Liver (tissue), 3 donors: Measurements from ENCODE around the gene GABBR2.

Experiments
- EGR1 ChIP-seq, 2 donors: IDR thresholded peaks; 2 replicates each; pipeline ENCODE4 v1.6.1; 2016 to 2018; ENCODE audit warnings: antibody characterized with exemption in 2 of 2, low read depth in 2 of 2
- FOXA1 ChIP-seq: IDR thresholded peaks from 2 replicates; pipeline ENCODE4 v1.6.1; 2016; ENCODE audit warnings: antibody characterized with exemption
- HNF4A ChIP-seq, 2 donors: conservative IDR thresholded peaks; 2 replicates each; pipeline ENCODE4 v1.6.1; 2016; ENCODE audit warnings: antibody characterized with exemption in 2 of 2, mild to moderate bottlenecking in 2 of 2
- JUND ChIP-seq, 2 donors: IDR thresholded peaks; 2 replicates each; pipeline ENCODE4 v1.6.1; 2016; ENCODE audit warnings: antibody characterized with exemption in 2 of 2
- RAD21 ChIP-seq, 2 donors: IDR thresholded peaks; 2 replicates each; pipeline ENCODE4 v1.6.1; 2016; ENCODE audit warnings: antibody characterized with exemption in 2 of 2, mild to moderate bottlenecking in 2 of 2
- TAF1 ChIP-seq: conservative IDR thresholded peaks from 2 replicates; pipeline ENCODE4 v1.6.1; 2016; ENCODE audit warnings: antibody characterized with exemption, mild to moderate bottlenecking
- YY1 ChIP-seq: IDR thresholded peaks from 2 replicates; pipeline ENCODE4 v1.6.1; 2016; ENCODE audit warnings: antibody characterized with exemption, mild to moderate bottlenecking
- TF ChIP-seq, protein P1 (sequence below): fragments of 150-350 bp; IDR thresholded peaks from 2 replicates; pipeline ENCODE4 v1.5.1; 2017; ENCODE audit warnings: improper control_type of control experiment, low read depth, low read length; ENCODE audit not compliant: missing input control
- TF ChIP-seq, protein P2 (sequence below): IDR thresholded peaks from 2 replicates; pipeline ENCODE4 v1.6.1; 2016; ENCODE audit warnings: antibody characterized with exemption
- TF ChIP-seq, protein P3 (sequence below): IDR thresholded peaks from 2 replicates; pipeline ENCODE4 v1.6.1; 2016; ENCODE audit warnings: antibody characterized with exemption, mild to moderate bottlenecking
- TF ChIP-seq, protein P4 (sequence below): IDR thresholded peaks from 2 replicates; pipeline ENCODE4 v1.6.1; 2016; ENCODE audit warnings: antibody characterized with exemption
- donor health status: healthy.
- donor health status: healthy.

DNA sequence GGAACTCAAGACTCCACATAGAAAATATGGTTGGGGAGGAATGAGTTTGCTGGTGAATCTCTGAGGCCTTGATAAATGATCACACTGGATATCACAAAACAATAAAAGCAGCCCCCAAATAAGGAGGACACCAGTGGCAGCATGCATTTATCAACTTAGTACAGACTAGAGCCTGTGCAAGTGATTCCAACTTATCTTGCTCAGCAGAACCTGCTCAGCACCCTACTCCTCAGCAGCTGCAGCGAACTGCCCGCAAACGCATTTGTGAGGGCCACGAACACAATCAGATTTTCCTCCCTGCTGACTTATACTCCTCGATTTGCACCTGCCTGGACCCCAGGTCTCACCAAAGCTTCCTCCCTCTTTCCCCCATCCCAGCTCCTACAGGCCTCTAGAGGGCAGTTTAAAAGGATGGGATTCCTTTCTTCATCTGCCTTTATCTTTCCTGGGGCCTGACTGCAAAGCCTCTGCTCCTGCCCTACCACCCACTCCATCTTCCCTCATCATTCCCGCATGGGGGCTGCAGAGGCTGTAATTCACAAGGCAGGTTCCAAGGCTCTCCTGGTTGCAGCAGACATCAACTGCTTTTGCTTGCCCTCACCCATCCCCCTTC, 46.4 kb upstream of the GABBR2 start:
- no peak for TF ChIP-seq FOXA1
- no peak for TF ChIP-seq JUND (IDR thresholded peaks at IDR 0.05)
- TF ChIP-seq, protein P1, sequence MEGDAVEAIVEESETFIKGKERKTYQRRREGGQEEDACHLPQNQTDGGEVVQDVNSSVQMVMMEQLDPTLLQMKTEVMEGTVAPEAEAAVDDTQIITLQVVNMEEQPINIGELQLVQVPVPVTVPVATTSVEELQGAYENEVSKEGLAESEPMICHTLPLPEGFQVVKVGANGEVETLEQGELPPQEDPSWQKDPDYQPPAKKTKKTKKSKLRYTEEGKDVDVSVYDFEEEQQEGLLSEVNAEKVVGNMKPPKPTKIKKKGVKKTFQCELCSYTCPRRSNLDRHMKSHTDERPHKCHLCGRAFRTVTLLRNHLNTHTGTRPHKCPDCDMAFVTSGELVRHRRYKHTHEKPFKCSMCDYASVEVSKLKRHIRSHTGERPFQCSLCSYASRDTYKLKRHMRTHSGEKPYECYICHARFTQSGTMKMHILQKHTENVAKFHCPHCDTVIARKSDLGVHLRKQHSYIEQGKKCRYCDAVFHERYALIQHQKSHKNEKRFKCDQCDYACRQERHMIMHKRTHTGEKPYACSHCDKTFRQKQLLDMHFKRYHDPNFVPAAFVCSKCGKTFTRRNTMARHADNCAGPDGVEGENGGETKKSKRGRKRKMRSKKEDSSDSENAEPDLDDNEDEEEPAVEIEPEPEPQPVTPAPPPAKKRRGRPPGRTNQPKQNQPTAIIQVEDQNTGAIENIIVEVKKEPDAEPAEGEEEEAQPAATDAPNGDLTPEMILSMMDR: no peak
- TF ChIP-seq YY1: no peak
- TF ChIP-seq, protein P2, sequence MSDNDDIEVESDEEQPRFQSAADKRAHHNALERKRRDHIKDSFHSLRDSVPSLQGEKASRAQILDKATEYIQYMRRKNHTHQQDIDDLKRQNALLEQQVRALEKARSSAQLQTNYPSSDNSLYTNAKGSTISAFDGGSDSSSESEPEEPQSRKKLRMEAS: no peak
- TF ChIP-seq, protein P3, sequence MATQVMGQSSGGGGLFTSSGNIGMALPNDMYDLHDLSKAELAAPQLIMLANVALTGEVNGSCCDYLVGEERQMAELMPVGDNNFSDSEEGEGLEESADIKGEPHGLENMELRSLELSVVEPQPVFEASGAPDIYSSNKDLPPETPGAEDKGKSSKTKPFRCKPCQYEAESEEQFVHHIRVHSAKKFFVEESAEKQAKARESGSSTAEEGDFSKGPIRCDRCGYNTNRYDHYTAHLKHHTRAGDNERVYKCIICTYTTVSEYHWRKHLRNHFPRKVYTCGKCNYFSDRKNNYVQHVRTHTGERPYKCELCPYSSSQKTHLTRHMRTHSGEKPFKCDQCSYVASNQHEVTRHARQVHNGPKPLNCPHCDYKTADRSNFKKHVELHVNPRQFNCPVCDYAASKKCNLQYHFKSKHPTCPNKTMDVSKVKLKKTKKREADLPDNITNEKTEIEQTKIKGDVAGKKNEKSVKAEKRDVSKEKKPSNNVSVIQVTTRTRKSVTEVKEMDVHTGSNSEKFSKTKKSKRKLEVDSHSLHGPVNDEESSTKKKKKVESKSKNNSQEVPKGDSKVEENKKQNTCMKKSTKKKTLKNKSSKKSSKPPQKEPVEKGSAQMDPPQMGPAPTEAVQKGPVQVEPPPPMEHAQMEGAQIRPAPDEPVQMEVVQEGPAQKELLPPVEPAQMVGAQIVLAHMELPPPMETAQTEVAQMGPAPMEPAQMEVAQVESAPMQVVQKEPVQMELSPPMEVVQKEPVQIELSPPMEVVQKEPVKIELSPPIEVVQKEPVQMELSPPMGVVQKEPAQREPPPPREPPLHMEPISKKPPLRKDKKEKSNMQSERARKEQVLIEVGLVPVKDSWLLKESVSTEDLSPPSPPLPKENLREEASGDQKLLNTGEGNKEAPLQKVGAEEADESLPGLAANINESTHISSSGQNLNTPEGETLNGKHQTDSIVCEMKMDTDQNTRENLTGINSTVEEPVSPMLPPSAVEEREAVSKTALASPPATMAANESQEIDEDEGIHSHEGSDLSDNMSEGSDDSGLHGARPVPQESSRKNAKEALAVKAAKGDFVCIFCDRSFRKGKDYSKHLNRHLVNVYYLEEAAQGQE: no peak
- no peak for TF ChIP-seq EGR1 (IDR thresholded peaks at IDR 0.05; ENCODE audit: low read depth in 2 of 2)
- TF ChIP-seq, protein P4, sequence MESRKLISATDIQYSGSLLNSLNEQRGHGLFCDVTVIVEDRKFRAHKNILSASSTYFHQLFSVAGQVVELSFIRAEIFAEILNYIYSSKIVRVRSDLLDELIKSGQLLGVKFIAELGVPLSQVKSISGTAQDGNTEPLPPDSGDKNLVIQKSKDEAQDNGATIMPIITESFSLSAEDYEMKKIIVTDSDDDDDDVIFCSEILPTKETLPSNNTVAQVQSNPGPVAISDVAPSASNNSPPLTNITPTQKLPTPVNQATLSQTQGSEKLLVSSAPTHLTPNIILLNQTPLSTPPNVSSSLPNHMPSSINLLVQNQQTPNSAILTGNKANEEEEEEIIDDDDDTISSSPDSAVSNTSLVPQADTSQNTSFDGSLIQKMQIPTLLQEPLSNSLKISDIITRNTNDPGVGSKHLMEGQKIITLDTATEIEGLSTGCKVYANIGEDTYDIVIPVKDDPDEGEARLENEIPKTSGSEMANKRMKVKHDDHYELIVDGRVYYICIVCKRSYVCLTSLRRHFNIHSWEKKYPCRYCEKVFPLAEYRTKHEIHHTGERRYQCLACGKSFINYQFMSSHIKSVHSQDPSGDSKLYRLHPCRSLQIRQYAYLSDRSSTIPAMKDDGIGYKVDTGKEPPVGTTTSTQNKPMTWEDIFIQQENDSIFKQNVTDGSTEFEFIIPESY: no peak
- no peak for TF ChIP-seq HNF4A (conservative IDR thresholded peaks at IDR 0.05)
- TF ChIP-seq TAF1: no peak
- TF ChIP-seq RAD21 (IDR thresholded peaks at IDR 0.05): no peak
